ENCODE results near the gene VWA8.

- TF ChIP-seq CTCF (IDR thresholded peaks at IDR 0.05; ENCODE audit: low read length), result no peak
- no peak for TF ChIP-seq EZH2phosphoT487 (IDR thresholded peaks at IDR 0.05; ENCODE audit: low read length)
- TF ChIP-seq EZH2 (optimal IDR thresholded peaks at IDR 0.05; ENCODE audit: low read depth, low read length), result no peak
These were observed 279.3 kb downstream of the VWA8 start for GRCh38 chr13:41681587-41681986.
